Measurements from ENCODE around the gene KLHDC9.

KLHDC9 gene

DNA sequence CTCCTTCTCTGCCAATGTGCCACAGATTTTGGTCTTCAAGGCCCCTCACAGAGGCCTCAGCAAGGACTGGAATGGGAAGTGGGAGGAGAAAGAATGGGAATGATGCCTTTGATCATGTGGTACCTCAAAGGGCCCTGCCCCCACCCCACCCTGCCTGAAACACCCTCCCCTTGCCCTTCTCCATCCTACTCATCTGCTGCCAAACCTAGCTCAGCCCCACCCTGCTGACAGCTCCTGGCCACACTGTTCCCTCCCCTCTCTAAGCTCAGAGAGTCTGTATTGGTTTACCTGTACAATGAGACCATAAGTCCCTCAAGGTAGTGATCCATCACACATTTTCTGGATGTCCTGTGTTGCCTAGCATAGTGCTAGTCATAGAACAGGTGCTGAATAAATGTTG lies 21.8 kb upstream of the KLHDC9 start:
- DNase-seq (ENCODE audit: low read depth in 2 of 2), result no peak

DNA sequence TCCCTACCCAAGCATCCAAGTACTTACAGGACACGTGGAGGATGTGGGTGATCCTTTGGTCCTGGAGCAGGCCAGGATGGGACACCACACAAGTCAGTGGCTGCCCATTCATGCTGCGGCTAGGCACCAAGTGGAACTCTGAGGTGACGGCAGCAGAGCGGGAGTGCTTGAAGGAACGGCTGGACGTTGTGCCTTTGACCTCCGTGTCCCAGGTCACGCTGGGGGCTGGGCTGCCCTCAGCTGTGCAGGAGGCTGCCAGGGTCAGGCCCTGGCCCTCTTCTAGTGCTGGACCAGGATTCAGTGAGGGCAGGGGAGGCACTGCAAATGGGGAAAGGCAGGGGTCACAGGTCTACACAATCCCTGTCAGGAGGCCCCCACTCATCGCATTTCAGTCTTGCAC lies 20.7 kb upstream of the KLHDC9 start:
- no peak for DNase-seq (ENCODE audit: low read depth in 2 of 2)

DNA sequence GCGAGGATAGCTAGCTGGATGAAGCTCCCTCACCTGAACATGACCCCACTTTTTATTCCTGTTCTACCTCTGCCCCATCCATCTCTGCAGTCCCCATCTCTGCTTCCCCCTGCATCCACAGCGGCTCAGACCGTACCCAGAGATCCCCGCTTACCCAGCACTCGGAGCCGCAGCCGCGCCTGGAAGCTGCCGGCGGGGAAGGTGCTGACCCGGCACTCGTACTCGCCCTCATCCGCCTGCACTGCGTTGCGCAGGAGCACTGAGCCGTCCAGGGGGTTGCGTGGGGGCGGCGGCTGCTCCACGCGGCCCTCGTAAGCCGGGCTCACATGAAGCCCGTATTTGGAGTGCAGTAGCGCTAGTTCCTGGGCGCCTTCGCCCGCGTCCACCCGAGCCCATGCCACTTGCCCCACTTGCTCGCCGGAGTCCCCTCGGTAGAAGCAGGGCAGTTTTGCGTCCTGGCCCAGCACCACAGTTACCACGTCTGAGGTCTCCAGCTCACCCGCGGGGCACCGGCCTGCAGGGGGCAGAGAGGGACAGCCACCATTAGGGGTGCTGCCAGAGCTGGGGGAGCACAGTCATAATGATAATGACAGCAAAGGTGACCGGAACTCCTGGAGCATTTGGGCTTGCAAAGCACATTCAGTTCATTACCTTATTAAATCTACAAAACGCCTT lies 18.6 kb upstream of the KLHDC9 start:
- no peak for DNase-seq (ENCODE audit: low read depth in 2 of 2)

DNA sequence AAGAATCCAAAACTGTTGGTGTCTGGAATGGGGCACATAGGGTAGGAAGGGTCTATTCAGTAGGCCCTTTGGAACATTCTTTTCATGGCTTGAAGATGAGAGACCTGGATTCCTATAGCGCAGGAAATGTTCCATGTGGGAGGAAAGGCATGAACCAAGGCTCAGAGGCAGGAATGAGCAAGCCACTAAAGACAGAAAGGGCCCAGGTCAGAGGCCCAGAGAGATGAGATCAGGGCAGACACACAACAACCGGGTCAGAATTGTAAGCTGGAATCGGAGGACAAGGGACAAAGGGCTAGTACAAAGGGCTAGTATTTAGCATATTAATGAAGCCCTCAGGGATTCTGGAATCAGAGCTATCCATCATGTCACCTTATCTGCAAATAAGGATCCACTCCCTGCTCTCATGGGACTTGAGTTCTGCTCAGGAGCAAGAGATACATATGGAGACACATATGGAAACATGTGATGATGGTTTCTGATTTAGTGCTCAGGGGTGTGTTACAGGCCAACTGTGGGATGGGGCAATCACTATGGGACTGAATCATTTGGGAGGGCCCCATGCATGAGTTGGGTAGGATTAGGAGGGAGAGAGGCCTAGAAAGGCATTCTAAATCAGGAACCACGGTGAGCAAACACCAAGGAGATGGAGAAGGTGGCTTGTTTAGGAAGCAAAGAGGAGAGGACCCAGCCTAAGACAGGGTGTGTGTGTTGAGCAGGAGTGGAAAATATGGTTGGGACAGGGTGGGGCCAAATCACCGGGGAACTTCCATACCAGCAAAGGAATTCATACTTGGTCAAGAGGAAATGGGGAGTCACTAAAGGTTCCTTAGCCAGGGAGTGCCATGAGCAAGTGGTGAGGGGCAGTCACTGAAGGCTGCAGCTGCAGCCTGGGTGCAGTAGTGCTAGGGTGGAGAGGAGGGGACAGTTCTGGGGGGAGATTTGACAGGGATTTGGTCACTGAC lies 17.4 kb upstream of the KLHDC9 start:
- DNase-seq (ENCODE audit: low read depth in 2 of 2), result no peak

DNA sequence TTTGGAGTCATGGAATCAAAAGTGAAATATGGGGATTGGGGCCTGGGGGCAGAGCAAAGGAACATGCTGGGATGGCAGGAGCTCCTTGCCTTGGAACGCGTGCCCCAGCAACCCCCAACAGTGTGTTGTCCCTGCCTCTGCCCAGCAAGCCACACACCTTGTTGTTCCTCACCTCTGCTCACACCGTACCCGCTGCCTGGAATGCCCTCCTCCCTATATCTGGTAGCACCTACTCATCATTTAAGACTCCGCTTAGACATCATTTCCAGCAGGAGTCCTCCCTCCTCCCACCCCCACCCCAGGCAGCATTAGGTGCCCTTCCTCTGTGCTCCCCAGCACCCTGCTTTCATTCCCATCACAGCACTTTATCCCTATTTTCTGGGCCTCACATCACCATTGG lies 16.6 kb upstream of the KLHDC9 start:
- no peak for DNase-seq (ENCODE audit: low read depth in 2 of 2)

DNA sequence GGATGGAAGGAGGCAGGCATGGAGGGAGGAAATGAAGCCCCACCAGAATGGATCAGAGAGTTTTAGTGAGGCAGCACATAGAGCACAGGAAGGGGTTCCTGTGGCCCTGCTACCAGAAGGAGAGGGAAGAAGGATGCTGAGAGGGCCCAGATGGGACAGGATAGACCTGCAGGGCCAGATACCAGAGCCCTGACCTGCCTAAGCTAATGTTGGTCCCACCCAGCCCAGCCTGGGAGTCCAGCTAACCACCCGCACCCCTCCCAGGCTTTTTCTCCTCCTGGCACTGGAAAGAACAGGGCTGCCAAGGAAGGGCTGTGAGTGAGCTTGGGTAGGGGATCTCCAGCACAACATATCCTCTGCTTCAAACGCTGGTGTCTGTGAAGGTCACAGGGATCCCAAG lies 15.7 kb upstream of the KLHDC9 start:
- DNase-seq (ENCODE audit: low read depth in 2 of 2), result no peak

DNA sequence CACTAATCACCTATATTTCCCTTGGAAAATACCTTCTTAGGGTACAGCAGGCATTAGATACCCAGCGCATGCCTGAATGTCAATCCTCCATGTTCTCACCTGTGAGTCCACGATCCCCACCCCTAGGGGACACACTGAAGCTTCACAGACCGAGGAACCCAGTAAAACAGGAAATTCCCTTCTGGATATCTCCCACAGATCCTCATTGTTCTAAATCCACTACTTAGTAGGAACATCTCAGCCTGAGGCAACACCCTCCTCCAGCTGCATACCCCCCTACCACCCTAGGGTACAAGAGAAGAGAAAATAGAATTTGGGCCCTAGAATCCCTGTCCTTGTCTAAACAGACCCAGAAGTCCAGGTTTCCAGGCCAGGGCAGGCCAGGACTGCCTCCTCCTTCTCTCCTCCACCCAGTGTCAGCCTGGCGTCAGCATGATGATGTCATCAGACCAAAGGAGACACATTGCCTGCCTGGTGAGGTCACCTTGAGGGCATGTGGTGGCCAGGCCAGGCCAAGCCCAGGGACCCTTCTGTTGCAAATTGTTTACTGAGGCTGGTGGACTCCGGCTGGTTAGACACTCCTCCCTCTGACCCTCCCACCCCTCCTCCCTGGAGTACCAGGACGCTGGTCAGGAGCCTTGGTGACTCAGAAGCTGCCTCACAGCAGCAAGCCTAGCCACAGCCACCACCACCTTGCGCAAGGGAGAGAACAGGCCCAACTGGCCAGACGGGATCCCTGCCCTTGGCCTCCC lies 15.0 kb upstream of the KLHDC9 start:
- no peak for DNase-seq (ENCODE audit: low read depth in 2 of 2)

DNA sequence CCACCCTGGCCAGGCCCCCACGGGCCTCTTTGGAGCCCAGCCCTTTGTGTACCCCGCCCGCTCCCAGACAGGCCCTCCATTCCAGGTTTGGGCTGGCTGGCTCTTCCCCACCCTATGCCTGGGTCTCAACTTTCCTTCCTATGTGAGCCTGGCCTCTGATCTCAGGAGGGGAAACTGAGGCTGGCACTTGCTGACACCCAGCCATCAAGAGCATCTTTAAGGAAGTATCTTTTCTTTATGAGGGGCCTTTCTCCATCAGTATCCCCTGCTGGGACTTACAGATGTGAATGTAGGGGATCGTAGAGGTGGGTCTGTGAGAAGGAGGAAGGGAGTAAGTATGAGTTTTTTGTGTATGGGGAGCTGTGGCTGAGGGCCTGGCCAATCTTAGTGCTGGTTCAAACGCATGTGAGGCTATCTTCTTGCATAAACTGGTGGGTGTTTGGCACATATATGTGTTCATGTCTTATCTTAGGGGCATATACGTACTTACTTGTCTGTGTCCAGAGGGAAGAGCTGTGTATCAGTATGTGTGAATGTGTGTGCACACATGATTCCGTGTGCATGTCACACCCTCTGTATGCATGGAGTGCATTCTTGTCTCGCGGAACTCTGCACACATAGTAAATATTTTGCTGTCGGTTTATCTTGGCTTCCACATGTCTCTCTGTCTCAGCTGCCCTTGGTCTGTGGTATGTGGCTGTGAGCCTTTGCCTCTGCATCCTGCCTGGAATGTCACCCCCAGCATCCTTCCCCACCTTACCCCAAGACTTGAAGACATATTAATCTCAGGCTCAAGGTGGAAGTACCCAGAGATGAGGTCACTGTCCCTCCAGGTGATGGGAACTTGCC lies 14.2 kb upstream of the KLHDC9 start:
- DNase-seq (ENCODE audit: low read depth in 2 of 2), result no peak

DNA sequence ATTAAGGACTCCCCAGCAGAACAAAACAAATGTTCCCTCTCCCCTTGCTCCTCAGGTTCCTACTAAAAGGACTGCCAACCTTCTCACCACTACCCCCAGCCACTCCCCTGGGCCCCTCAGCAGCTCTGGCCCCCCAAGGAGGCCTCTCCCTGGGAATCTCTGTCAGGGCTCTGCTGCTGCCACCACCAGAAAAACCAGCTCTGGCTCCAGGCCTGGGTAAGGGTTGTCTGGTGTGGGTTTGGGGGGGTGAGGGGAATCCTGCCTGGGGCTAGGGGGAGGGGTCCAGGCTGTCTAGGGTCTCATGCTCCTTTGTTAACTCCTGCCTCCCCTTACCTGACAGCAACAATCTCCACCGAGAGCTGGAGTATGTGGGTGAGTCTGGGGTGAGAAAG lies 13.6 kb upstream of the KLHDC9 start:
- DNase-seq (ENCODE audit: low read depth in 2 of 2), result no peak

DNA sequence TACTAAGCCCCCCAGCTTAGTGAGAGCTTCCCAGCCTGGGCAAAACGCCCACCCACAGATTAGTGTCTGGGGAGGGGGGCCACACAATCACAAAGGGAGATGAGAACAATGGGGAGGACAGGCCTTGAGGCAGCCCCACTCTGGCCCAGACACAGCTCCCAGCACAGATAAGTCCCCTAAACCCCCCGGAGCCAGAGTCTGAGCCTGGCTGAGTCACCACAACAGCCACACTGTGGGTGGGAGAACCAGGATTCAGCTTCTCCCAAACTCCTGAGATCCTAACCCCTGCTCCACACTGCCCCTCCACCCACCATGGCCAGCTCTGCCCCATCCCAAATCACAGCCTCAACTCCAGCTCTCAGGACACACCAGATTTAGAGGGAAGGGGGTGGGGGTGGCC lies 13.0 kb upstream of the KLHDC9 start:
- DNase-seq (ENCODE audit: low read depth in 2 of 2), result no peak

DNA sequence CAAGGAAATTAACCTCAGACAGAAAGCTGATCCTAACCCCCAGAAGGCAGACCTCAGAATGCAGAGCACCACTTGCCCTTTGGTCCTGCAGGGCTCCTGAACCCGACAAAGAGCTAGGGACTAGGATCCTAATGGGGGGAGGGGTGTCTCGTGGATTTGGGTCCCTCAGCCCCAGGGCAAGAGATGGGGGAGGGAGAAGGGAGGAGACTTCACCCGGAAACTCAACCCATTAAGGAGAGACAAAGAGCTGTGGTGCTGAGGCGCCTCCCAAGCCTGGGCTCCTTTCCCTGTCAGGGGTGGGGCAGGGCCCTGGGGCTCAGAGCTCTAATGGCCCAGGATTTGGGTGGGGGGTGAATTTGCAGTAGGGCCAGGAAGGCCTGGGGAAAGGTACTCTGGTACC lies 11.7 kb upstream of the KLHDC9 start:
- DNase-seq (ENCODE audit: low read depth in 2 of 2), result no peak

DNA sequence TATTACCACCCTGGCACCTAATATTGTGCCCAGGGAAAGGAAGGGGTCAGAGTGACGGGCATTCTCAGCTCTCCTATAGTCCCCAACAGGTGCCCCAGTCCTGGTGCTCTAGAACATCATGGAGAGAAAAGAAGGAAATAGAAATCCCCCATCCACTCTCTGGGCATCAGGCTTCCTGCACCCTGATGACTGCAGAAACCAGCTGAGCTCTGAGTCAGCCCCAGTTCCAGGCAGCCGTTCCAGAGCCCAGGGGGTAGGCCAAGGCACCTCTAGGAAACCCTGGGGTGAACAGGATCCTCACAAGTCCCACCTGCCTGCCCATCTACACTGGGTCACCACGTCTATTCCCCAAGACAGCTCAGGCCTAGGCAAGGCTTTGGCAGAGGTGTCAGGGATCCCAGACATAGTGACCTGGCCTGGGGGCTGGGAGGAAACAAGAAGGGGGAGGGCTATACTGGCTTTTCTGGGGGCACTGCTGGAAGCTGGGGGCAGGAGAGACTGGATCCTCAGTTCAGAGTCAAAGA lies 9.5 kb upstream of the KLHDC9 start:
- no peak for DNase-seq (ENCODE audit: low read depth in 2 of 2)

DNA sequence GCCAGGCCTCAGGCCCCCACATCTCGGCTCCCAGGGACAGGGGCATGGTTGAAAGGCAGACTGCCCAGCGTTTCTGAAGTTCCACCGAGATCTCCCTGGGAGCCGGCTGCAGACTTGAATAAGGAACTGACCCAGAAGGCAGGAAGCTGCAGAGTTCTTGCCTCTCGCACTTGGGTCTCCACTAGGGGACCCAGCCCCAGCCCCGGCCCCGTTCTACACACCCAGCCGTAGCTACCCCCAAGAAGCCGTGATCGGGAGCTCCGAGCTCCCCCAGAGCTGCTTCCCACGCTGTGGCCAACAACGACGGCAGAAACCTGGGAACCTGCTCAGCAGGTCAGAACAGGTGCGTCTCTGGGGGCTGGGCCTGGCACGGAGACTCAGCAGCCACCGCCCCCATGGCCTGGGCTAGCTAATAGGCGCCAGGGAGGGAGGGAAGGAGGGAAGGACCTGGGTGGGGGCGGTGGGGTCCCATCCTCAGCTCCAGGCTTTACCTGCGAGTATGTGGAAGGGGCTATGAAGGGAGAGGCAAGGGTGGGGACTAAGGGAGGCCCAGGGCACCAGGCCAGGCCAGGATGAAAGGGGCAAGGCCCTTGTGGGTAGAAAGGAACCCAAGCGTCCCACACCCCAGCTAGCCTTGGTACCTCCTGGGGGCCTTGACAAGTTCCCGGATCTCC lies 8.8 kb upstream of the KLHDC9 start, which contains the start of gene NECTIN4:
TSS of gene NECTIN4 (minus strand) at position 308 of the 674 bp plus-strand sequence. CDS start at position 46, 262 bp downstream.
- no peak for DNase-seq (ENCODE audit: low read depth in 2 of 2)

DNA sequence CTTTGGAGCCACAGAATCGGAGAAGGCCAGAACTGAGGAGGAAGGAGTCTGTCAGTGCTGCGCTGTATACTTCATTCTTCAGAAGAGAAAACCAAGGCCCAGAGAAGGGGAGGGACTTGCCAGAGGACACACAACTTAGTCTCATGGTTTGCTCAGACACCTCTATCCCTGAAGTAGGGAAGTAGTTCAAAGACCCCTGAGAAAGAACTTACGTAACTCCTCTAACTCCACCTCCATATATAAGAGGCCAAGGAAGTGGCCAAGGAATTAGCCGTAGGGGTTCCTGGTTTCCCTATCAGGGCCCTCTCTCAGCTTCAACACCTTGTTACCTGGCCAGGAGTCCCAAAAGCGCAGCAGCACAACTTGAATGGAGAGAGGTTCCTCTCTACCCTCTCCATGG lies 8.2 kb upstream of the KLHDC9 start:
- no peak for DNase-seq (ENCODE audit: low read depth in 2 of 2)

DNA sequence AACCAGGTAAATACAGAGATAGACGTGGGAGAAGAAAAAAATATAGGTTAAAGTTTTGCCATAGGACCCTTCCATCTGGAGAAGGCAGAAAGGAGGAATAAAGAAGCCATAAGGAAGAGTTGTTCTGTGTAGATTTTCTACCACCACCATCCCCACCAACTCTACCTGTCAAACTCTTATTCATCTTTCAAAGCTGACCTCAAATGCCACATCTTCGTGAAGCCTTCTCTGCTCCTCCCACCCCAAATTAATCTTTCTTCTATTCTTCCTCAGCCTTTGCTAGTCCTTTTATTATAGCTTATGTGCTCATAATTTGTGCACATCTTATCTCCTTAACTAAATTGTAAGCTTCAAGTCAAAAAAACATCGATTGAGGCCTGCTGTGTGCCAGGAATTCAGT lies 7.5 kb upstream of the KLHDC9 start:
- DNase-seq (ENCODE audit: low read depth in 2 of 2), result no peak

DNA sequence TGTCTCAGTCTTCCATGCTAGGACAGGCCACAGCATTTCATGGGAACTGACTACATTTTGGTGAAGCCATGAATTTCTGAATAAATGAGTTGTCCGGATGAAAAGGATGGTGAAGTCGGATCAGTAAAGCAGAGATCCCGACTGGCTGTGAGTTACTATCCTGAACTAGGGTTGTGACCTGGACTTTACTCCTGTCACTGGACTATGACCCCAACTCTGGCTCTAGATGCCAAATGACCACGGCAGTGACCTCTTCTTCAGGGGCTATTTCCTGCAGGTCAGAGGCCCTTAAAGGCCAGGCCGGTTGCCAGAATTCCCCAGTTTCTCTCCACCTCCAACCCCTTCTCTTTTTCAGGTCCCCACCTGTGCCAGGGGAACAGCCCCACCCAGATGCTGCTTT lies 7.1 kb upstream of the KLHDC9 start:
- no peak for DNase-seq (ENCODE audit: low read depth in 2 of 2)

DNA sequence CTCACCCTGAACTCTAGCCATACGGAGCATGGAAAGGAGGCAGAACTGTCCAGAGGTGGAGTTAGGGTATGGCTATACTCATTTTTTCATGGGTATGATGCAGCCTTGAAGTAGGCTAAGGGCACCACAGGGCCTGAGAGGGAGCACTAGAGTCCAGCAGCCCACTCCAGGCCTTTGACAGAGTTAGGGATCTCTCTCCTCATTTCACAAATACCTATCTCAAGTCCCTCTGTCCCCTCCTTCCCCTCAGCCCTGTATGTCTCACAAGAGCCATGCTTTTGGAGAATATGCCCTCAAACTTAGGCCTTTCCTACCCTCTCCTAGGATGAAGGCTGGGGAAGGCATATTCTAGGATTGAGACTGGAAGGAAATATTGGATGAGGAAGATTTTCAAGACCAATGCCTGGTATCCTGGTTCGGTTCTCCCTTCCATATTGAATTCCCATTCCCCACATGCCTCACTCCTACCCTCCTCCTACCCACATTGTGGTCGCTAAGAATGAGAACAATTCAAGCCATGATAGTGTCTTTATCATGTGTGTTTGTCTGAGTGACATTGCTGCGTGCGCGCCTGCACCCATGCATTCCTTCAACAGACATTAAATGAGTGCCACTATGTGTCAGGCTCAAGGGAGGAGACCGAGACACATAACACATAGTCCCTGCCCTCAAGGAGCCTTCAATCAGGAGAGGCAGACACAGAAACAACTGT lies 6.2 kb upstream of the KLHDC9 start:
- no peak for DNase-seq (ENCODE audit: low read depth in 2 of 2)

DNA sequence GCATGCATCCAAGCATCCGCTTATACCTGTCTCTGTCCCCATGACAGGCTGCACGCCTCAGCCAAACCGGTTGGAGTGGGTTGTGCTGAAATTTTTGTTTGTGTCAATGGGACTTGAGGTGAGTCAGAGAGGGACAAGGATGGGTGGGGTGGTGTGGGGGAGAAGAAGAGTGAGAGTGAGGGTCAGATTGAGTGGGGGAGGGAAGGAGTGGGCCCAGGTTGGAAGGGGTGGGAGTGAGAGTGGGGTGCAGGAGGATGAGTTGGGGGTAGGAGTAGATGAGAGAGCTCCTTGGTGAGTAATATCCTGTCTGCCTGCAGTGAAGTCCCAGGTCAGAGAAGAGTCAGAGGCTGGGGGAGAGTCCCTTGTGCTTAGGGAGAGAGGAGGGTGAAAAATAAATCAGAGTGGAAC lies 5.5 kb upstream of the KLHDC9 start:
- peak; percentile 24 to 55 for DNase-seq (ENCODE audit: low read depth in 2 of 2)

DNA sequence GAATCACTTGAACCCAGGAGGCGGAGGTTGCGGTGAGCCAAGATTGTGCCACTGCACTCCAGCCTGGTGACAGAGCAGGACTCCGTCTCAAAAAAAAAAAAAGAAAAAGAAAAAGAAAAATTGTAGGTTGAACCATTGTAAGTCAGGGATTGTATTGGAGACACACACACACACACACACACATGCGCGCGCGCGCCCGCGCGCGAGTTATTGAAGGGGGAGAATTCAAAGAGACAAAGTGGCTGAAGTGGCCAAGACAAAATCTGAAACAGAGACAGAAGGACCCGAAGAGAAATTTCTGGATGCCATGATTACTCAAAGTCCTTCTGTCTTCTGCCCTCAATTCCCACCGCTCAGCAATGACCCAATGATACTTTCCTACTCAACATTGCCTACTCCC lies 3.7 kb upstream of the KLHDC9 start:
- no peak for DNase-seq (ENCODE audit: low read depth in 2 of 2)

DNA sequence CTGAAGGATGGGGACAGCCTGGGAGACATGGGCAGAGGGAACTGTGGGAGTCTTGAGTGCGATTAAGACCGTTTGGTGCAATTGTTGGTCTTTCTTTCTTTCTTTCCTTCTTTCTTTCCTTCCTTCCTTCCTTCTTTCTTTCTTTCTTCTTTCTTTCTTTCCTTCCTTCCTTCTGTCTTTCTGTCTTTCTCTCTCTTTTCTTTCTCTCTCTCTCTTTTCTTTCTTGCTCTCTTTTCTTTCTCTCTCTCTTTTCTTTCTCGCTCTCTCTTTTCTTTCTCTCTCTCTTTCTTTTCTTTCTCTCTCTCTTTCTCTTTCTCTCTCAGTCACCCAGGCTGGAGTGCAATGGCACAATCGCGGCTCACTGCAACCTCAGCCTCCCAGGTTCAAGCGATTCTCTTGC lies 2.9 kb upstream of the KLHDC9 start:
- no peak for DNase-seq (ENCODE audit: low read depth in 2 of 2)

Measured in activated CD8-positive, alpha-beta memory T cell treated with anti-CD3 and anti-CD28 coated beads for 4 hours (primary cell).